SK-N-SH (cell line): ENCODE results near the gene PYGO2.

Source experiments
- YY1 ChIP-seq: IDR thresholded peaks from 2 replicates; pipeline ENCODE4 v1.4.0; 2012; ENCODE audit warnings: low read depth, mild to moderate bottlenecking
- TF ChIP-seq, protein P1 (sequence below): fragments of 200-600 bp; sonication (generic); IDR thresholded peaks from 2 replicates; pipeline ENCODE4 v1.6.1; 2017; ENCODE audit warnings: antibody characterized with exemption, mild to moderate bottlenecking, moderate library complexity
- TF ChIP-seq, protein P2 (sequence below): IDR thresholded peaks from 2 replicates; pipeline ENCODE4 v1.4.0; 2012; ENCODE audit warnings: low read depth, borderline replicate concordance

GRCh38 chr1:154944401-154945159 lies 17.0 kb downstream of the PYGO2 start:
- TF ChIP-seq, protein P1, sequence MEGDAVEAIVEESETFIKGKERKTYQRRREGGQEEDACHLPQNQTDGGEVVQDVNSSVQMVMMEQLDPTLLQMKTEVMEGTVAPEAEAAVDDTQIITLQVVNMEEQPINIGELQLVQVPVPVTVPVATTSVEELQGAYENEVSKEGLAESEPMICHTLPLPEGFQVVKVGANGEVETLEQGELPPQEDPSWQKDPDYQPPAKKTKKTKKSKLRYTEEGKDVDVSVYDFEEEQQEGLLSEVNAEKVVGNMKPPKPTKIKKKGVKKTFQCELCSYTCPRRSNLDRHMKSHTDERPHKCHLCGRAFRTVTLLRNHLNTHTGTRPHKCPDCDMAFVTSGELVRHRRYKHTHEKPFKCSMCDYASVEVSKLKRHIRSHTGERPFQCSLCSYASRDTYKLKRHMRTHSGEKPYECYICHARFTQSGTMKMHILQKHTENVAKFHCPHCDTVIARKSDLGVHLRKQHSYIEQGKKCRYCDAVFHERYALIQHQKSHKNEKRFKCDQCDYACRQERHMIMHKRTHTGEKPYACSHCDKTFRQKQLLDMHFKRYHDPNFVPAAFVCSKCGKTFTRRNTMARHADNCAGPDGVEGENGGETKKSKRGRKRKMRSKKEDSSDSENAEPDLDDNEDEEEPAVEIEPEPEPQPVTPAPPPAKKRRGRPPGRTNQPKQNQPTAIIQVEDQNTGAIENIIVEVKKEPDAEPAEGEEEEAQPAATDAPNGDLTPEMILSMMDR: no peak
- TF ChIP-seq YY1: no peak
- TF ChIP-seq, protein P2, sequence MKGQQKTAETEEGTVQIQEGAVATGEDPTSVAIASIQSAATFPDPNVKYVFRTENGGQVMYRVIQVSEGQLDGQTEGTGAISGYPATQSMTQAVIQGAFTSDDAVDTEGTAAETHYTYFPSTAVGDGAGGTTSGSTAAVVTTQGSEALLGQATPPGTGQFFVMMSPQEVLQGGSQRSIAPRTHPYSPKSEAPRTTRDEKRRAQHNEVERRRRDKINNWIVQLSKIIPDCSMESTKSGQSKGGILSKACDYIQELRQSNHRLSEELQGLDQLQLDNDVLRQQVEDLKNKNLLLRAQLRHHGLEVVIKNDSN: no peak
